NCI-H1105 (cell line): ENCODE measurements around the gene SYT5.

Experiments used
- DNase-seq: peaks from one replicate; lab custom pipeline; 2025; lab: John Stamatoyannopoulos, UW

SYT5 gene

DNA sequence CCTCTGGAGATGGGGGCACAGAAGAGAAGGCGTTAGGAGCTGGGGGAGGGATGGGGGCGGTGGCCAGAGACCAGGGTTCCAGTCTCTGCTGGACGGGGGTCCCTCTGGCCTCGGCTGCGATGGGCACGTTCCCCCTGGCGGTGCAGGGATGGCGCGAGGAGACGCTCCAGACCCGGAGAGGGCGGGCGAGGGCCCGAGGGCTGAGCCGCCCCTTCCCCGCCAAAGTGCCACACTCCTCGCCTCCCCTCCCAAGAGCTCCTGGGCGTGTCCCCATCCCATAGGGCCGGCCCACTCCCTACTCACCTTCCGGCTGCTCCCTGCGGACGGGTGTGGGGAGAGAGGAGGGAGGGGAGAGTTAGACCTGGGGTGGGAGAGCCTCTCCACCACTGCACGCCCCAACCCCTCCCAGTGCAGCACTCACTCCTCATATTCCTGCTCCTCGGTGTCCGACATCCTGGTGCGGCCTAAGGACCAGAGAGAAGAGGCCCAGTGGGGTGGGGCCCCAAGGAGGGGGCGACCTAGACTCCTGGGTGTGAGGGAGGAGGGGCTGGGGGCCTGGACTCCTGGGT lies 33.3 kb downstream of the SYT5 start:
- peak; percentile 79 for DNase-seq

DNA sequence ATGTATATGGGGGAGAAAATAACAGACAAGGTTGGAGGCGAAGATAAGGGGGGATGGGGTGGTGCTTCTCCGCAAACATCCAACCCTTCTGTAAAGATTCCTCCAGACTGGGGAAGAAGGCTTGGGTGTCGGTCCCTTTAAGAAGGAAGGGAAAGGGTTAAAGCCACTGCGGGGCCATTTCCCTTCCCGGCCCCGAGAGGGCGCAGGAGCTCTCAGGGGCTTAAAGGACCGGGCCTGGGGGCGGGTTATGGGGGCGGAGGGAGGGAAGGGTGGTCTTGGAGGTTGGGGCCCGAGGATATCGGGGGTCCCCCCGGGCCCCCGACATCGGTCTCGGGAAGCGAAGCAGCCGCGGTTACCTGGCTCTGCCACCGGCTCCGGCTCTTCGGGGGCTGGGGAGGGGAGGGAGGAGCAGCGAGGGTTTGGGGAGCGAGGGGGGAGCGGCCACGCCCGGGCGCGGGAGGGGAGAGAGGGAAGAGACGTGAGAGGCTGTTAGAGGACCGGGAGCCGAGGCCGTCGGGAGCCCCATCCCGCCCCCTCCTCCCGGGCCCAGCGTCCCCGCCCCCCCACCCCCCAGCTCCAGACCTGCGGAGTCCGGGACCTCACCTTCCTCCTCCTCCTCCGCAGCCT lies 33.9 kb downstream of the SYT5 start:
- peak; percentile 56 for DNase-seq

DNA sequence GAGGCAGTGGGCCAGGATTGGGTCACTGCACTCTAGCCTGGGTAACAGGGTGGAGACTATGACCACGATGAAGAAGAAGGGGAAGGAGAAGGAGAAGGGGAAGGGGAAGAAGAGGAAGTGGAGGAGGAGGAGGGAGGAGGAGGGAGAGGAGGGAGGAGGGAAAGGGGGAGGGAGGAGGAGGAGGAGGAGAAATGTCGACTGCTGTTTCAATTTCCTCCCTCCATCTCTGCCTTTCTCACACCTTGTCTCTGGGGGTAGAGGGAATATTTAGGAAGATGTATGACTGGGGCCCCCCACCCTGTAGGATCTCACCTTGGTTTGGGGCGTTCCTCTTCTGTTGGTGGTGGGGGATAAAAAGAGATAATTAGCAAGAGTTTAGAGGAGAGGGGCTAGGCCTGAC lies 34.9 kb downstream of the SYT5 start:
- no peak for DNase-seq

DNA sequence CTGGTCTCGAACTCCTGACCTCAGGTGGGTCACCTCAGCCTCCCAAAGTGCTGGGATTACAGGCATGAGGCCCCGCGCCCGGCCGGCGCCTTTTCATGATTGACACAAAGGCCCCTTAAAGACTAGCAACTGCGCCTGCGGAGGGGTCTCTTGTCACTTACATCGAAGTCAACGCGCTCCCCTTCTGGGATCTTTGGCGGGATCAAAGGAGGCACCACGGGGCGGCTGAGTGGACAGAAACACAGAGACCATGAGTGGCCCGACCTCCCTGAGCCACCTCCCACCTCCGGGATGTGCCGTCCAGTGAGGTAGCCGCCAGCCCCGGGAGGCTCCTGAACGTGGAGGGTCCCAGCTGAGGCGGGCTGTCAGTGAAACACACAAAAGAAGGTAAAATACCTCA lies 38.4 kb downstream of the SYT5 start:
- no peak for DNase-seq

DNA sequence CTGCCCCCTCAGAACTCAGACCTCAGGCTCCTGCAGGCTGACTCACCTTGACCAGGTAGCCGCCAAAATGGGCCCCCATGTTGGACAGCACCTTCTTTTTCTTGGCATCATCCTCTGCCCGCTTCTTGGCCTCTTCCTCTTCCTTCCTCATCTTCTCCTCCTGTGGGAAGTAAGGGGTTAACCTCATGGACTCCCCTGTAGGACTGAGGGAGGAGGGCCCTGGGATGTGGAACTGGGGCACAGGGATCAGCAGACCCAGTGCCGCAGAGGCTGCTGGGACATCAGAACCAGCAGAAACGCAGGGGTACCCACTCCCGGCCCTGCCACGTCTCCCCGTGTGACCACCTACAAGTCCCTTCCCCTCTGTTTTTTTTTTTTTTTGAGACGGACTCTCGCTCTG lies 42.2 kb downstream of the SYT5 start:
- no peak for DNase-seq

DNA sequence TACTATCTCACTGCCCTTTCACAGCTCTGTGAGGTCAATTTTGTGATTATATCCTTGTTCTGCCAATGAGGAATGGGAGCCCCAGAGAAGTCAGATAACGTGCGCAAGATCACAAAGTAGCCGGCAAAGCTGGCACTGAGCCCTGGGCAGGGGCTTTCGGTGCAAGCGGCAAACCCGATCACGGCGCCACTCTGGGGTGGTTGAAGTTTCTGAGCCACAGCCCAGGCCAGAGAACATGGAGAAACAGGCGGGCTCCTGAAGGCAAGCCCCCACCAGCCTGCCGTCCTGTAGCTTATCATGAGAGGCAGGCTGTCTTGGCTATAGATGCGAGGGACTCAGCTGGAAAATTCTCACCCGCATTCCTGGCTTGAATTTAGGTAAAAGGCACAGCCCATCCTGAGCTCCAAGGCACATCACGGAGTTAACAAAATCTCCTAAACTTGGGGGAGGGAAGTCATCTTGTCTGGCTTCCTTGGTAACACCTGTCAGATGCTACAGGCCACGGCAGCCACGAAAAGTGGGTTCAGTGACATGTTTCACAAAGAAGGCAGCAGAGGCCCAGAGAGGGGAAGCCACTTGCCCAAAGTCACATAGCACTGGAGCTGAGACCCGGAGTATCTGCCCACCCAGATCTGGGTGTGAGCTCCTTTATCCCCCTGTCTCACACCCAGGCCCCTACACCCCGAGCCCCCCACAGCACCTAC lies 43.5 kb downstream of the SYT5 start:
- no peak for DNase-seq

GRCh38 chr19:55134736-55135135 lies 45.4 kb downstream of the SYT5 start:
- DNase-seq, result no peak

GRCh38 chr19:55133639-55134444 lies 46.2 kb downstream of the SYT5 start:
- DNase-seq, result no peak

GRCh38 chr19:55132453-55133129 lies 47.5 kb downstream of the SYT5 start:
- DNase-seq, result no peak

DNA sequence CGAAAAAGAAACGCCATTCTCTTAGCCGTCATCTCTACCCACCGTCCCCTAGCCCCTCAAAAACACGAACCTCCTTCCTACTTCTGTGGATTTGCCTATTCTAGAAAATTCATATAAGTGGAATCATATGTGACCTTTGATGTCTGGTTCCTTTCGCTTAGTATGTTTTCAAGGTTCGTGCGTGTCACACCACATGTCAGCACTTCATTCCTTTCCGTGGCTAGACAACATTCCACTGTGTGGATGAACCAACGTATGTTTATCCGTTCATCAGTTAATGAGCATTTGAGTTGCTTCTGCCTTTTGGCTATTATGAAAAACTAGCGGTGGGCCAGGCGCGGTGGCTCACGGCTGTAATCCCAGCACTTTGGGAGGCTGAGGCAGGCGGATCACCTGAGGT lies 48.7 kb downstream of the SYT5 start:
- DNase-seq, result no peak
